GM23338 (cell line): ENCODE data around the gene SMYD3. TPM values are rescaled to one million over a fixed set of nuclear protein-coding genes. Genes with fewer than 3 reads are reported as not detected.

Experiments used
- ATAC-seq: fragments of 200-7000 bp; cut with Tn5 transposase; 3 replicates; pipeline ENCODE4 v1.9.1; 2020
- DNase-seq: peaks from one replicate; pipeline ENCODE4 v3.0.0-alpha.2; 2015; ENCODE audit warnings: low spot score
- H2AFZ ChIP-seq: fragments of 200-600 bp; sonication (generic); 2 replicates; pipeline ENCODE4 v1.8.0; 2016; ENCODE audit warnings: antibody characterized with exemption, mild to moderate bottlenecking, moderate library complexity
- H3F3A ChIP-seq: fragments of 200-600 bp; sonication (generic); replicated peaks from 2 replicates; pipeline ENCODE4 v1.8.0; 2017; ENCODE audit warnings: antibody characterized with exemption, mixed run types, low read depth
- H3K27ac ChIP-seq: fragments of 200-600 bp; sonication (generic); 2 replicates; pipeline ENCODE4 v1.6.1; 2016; ENCODE audit warnings: low read depth
- H3K27me3 ChIP-seq: fragments of 200-600 bp; sonication (generic); 2 replicates; pipeline ENCODE4 v1.8.0; 2016; ENCODE audit warnings: mild to moderate bottlenecking, mixed run types, moderate library complexity; ENCODE audit not compliant: insufficient read depth
- H3K36me3 ChIP-seq: fragments of 200-600 bp; sonication (generic); 2 replicates; pipeline ENCODE4 v1.8.0; 2016; ENCODE audit warnings: mild to moderate bottlenecking; ENCODE audit not compliant: insufficient read depth
- H3K4me1 ChIP-seq: fragments of 200-600 bp; sonication (generic); 2 replicates; pipeline ENCODE4 v1.8.0; 2016; ENCODE audit warnings: mild to moderate bottlenecking, moderate library complexity; ENCODE audit not compliant: insufficient read depth
- H3K4me2 ChIP-seq: fragments of 200-600 bp; sonication (generic); 2 replicates; pipeline ENCODE4 v1.7.1; 2017; ENCODE audit warnings: mixed run types
- H3K4me3 ChIP-seq: fragments of 200-600 bp; sonication (generic); 2 replicates; pipeline ENCODE4 v1.6.1; 2016; ENCODE audit warnings: mixed run types
- H3K79me2 ChIP-seq: fragments of 200-600 bp; sonication (generic); replicated peaks from 2 replicates; pipeline ENCODE4 v1.8.0; 2017; ENCODE audit warnings: mild to moderate bottlenecking; ENCODE audit not compliant: insufficient read depth
- H3K9me2 ChIP-seq: fragments of 200-600 bp; sonication (generic); 2 replicates; pipeline ENCODE4 v1.8.0; 2017; ENCODE audit not compliant: insufficient read depth
- H4K20me1 ChIP-seq: fragments of 200-600 bp; sonication (generic); replicated peaks from 2 replicates; pipeline ENCODE4 v1.8.0; 2017; ENCODE audit warnings: mild to moderate bottlenecking; ENCODE audit not compliant: insufficient read depth
- H3K27ac Mint-ChIP-seq: 2 replicates; pipeline ENCODE4 v1.8.0; 2020; ENCODE audit warnings: inconsistent platforms, mild to moderate bottlenecking, moderate library complexity, mixed read lengths
- H3K27me3 Mint-ChIP-seq: 3 replicates; pipeline ENCODE4 v1.8.0; 2022; ENCODE audit warnings: low read depth, mild to moderate bottlenecking, moderate library complexity, mixed read lengths, inconsistent platforms; ENCODE audit not compliant: insufficient read depth, poor library complexity
- H3K36me3 Mint-ChIP-seq: 3 replicates; pipeline ENCODE4 v1.8.0; 2021; ENCODE audit warnings: low read depth, mild to moderate bottlenecking, inconsistent platforms, moderate library complexity, mixed read lengths
- H3K4me1 Mint-ChIP-seq: 3 replicates; pipeline ENCODE4 v1.8.0; 2020; ENCODE audit warnings: mild to moderate bottlenecking, inconsistent platforms, mixed read lengths
- H3K4me3 Mint-ChIP-seq: 3 replicates; pipeline ENCODE4 v1.8.0; 2021; ENCODE audit warnings: moderate library complexity, mild to moderate bottlenecking, inconsistent platforms, mixed read lengths
- H3K9me3 Mint-ChIP-seq: 3 replicates; pipeline ENCODE4 v1.8.0; 2020; ENCODE audit warnings: moderate library complexity, mild to moderate bottlenecking, inconsistent platforms, mixed read lengths
- CREB1 ChIP-seq: fragments of 250-450 bp; sonication (Bioruptor Pico); IDR thresholded peaks from 2 replicates; pipeline ENCODE4 v1.5.0; 2020; ENCODE audit warnings: low read depth, mild to moderate bottlenecking, moderate library complexity
- EZH2 ChIP-seq: fragments of 200-600 bp; sonication (generic); IDR thresholded peaks from one replicate; pipeline ENCODE4 v1.8.0; 2017; ENCODE audit warnings: antibody characterized with exemption, mild to moderate bottlenecking, low read depth; ENCODE audit not compliant: unreplicated experiment
- EZH2phosphoT487 ChIP-seq: fragments of 200-600 bp; sonication (generic); IDR thresholded peaks from one replicate; pipeline ENCODE4 v1.8.1; 2018; ENCODE audit warnings: antibody characterized with exemption; ENCODE audit not compliant: unreplicated experiment
- JUNB ChIP-seq: IDR thresholded peaks from one replicate; pipeline ENCODE4 v1.6.1; 2016; ENCODE audit warnings: antibody characterized with exemption; ENCODE audit not compliant: unreplicated experiment
- NANOG ChIP-seq: IDR thresholded peaks from 2 replicates; pipeline ENCODE4 v1.6.1; 2016; ENCODE audit warnings: antibody characterized with exemption, borderline replicate concordance
- POLR2AphosphoS5 ChIP-seq: IDR thresholded peaks from 2 replicates; pipeline ENCODE4 v1.6.1; 2016; ENCODE audit warnings: antibody characterized with exemption, low read depth
- STAT1 ChIP-seq: IDR thresholded peaks from one replicate; pipeline ENCODE4 v1.6.1; 2016; ENCODE audit warnings: antibody characterized with exemption; ENCODE audit not compliant: unreplicated experiment
- ZNF114 ChIP-seq: fragments of 250-450 bp; sonication (Bioruptor Pico); IDR thresholded peaks from 2 replicates; pipeline ENCODE4 v1.5.0; 2020; ENCODE audit warnings: mild to moderate bottlenecking, moderate library complexity
- ZNF331 ChIP-seq: fragments of 250-450 bp; sonication (Bioruptor Pico); IDR thresholded peaks from 2 replicates; pipeline ENCODE4 v1.5.0; 2020; ENCODE audit warnings: low read depth, mild to moderate bottlenecking, moderate library complexity
- polyA plus RNA-seq: library from polyadenylated mRNA; unstranded; fragments of >200 nt; fragmentation: Nextera tagmentation; extraction: Ambion mirVana; gene quantifications from 2 replicates; pipeline ENCODE4 v1.2.1, GENCODE V29; 2016
- total RNA-seq: library from RNA; depleted of rRNA; stranded (reverse); fragments of >200 nt; shearing (Covaris generic); gene quantifications from 2 replicates; pipeline ENCODE4 v1.2.3, GENCODE V29; 2014
- TF ChIP-seq, protein P1 (sequence below): fragments of 250-450 bp; sonication (Bioruptor Pico); IDR thresholded peaks from 2 replicates; pipeline ENCODE4 v1.5.0; 2020; ENCODE audit warnings: mild to moderate bottlenecking, moderate library complexity
- TF ChIP-seq, protein P2 (sequence below), 2 experiments: fragments of 200-600 bp in 1 of 2; sonication (generic) in 1 of 2; conservative IDR thresholded peaks; 2 replicates each; pipeline versions ENCODE4 v1.5.1 to v1.6.1; 2016 to 2017; ENCODE audit warnings: antibody characterized with exemption in 2 of 2, low read depth in 2 of 2, mild to moderate bottlenecking in 2 of 2, moderate library complexity in 1 of 2
- TF ChIP-seq, protein P3 (sequence below): IDR thresholded peaks from one replicate; pipeline ENCODE4 v1.6.1; 2018; ENCODE audit warnings: antibody characterized with exemption; ENCODE audit not compliant: unreplicated experiment

SMYD3 gene
- total and polyA plus RNA-seq, 2 experiments from 2014 or later, result 31.8 to 34.4 TPM

DNA sequence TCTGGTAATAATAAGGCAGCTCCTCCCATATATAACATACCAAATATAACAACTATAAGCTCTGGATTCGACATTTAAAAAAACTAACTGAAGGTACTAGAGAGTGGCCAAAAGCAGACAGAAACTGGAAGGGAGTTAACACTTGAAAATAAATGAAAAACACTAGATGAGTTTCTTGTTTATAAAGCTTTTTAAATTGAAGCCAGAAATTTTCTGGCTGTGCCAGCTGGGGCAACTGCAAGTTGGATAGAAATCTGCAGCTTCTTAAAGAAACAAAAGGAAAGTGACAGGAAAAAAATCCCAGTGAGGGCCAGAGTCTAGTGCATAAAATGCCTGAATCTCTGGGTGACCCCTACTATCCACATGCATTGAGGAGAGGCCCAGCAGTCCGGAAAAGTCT lies 432.7 kb downstream of the SMYD3 start (continued):
- TF ChIP-seq, protein P1, sequence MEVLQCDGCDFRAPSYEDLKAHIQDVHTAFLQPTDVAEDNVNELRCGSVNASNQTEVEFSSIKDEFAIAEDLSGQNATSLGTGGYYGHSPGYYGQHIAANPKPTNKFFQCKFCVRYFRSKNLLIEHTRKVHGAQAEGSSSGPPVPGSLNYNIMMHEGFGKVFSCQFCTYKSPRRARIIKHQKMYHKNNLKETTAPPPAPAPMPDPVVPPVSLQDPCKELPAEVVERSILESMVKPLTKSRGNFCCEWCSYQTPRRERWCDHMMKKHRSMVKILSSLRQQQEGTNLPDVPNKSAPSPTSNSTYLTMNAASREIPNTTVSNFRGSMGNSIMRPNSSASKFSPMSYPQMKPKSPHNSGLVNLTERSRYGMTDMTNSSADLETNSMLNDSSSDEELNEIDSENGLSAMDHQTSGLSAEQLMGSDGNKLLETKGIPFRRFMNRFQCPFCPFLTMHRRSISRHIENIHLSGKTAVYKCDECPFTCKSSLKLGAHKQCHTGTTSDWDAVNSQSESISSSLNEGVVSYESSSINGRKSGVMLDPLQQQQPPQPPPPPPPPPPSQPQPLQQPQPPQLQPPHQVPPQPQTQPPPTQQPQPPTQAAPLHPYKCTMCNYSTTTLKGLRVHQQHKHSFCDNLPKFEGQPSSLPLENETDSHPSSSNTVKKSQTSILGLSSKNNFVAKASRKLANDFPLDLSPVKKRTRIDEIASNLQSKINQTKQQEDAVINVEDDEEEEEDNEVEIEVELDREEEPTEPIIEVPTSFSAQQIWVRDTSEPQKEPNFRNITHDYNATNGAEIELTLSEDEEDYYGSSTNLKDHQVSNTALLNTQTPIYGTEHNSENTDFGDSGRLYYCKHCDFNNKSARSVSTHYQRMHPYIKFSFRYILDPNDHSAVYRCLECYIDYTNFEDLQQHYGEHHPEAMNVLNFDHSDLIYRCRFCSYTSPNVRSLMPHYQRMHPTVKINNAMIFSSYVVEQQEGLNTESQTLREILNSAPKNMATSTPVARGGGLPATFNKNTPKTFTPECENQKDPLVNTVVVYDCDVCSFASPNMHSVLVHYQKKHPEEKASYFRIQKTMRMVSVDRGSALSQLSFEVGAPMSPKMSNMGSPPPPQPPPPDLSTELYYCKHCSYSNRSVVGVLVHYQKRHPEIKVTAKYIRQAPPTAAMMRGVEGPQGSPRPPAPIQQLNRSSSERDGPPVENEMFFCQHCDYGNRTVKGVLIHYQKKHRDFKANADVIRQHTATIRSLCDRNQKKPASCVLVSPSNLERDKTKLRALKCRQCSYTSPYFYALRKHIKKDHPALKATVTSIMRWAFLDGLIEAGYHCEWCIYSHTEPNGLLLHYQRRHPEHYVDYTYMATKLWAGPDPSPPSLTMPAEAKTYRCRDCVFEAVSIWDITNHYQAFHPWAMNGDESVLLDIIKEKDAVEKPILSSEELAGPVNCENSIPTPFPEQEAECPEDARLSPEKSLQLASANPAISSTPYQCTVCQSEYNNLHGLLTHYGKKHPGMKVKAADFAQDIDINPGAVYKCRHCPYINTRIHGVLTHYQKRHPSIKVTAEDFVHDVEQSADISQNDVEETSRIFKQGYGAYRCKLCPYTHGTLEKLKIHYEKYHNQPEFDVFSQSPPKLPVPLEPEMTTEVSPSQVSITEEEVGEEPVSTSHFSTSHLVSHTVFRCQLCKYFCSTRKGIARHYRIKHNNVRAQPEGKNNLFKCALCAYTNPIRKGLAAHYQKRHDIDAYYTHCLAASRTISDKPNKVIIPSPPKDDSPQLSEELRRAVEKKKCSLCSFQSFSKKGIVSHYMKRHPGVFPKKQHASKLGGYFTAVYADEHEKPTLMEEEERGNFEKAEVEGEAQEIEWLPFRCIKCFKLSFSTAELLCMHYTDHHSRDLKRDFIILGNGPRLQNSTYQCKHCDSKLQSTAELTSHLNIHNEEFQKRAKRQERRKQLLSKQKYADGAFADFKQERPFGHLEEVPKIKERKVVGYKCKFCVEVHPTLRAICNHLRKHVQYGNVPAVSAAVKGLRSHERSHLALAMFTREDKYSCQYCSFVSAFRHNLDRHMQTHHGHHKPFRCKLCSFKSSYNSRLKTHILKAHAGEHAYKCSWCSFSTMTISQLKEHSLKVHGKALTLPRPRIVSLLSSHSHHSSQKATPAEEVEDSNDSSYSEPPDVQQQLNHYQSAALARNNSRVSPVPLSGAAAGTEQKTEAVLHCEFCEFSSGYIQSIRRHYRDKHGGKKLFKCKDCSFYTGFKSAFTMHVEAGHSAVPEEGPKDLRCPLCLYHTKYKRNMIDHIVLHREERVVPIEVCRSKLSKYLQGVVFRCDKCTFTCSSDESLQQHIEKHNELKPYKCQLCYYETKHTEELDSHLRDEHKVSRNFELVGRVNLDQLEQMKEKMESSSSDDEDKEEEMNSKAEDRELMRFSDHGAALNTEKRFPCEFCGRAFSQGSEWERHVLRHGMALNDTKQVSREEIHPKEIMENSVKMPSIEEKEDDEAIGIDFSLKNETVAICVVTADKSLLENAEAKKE (CRISPR knock-in tag), result no peak
- TF ChIP-seq POLR2AphosphoS5, result no peak
- no peak for TF ChIP-seq ZNF114 (CRISPR knock-in tag)
- TF ChIP-seq ZNF331 (CRISPR knock-in tag), result no peak
- TF ChIP-seq EZH2phosphoT487, result no peak
- TF ChIP-seq NANOG, result no peak
- TF ChIP-seq CREB1 (CRISPR knock-in tag), result no peak

DNA sequence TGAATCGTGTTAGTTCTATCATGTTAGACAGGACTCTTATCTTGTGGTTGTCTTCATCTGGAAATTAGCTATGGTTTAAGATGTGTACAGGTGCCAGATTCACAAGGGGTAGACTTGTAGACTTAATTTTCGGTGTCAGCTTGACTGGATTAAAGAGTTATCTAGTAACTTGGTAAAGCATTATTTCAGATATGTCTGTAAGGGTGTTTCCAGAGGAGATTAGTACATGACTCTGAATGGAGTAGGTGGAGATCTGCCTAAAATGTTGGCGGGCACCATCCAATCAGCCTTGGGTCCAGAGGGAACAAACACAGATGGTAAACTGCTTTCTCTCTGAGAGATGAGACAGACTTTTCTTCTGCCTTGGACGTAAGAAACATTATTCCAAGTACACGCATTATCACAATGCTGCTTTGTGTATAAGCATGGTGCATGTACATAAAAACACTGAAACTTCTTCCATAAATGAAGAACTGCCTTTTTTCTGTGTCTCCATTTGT lies 434.6 kb downstream of the SMYD3 start:
- H3K36me3 ChIP-seq, result no peaks in the 10 kb centered on the region
- no peaks in the 10 kb centered on the region for H4K20me1 ChIP-seq
- H3K27ac Mint-ChIP-seq, result no peak overlapping the region
- H3K4me2 ChIP-seq, result no peak overlapping the region
- no peak overlapping the region for H3K4me3 ChIP-seq
- no peak overlapping the region for H2AFZ ChIP-seq
- no peaks in the 10 kb centered on the region for H3F3A ChIP-seq
- H3K4me3 Mint-ChIP-seq, result no peak overlapping the region
- H3K27me3 Mint-ChIP-seq, result peaks cover 4% of the 10 kb centered on the region
- no peaks in the 10 kb centered on the region for H3K9me2 ChIP-seq
- no peaks in the 10 kb centered on the region for H3K27me3 ChIP-seq
- H3K27ac ChIP-seq, result no peak overlapping the region
- ATAC-seq (no peak), DNase-seq (no peak)
- peaks cover 13% of the 10 kb centered on the region for H3K4me1 ChIP-seq
- no peaks in the 10 kb centered on the region for H3K36me3 Mint-ChIP-seq
- H3K4me1 Mint-ChIP-seq, result peaks cover 60% of the 10 kb centered on the region
- H3K79me2 ChIP-seq, result no peaks in the 10 kb centered on the region
- H3K9me3 Mint-ChIP-seq, result no peaks in the 10 kb centered on the region
- TF ChIP-seq JUNB, result no peak
- TF ChIP-seq ZNF331 (CRISPR knock-in tag), result no peak
- TF ChIP-seq EZH2phosphoT487, result no peak
- no peak for TF ChIP-seq EZH2
- no peak for TF ChIP-seq CREB1 (CRISPR knock-in tag)
- no peak for TF ChIP-seq NANOG
- TF ChIP-seq POLR2AphosphoS5, result no peak
- TF ChIP-seq, protein P2, sequence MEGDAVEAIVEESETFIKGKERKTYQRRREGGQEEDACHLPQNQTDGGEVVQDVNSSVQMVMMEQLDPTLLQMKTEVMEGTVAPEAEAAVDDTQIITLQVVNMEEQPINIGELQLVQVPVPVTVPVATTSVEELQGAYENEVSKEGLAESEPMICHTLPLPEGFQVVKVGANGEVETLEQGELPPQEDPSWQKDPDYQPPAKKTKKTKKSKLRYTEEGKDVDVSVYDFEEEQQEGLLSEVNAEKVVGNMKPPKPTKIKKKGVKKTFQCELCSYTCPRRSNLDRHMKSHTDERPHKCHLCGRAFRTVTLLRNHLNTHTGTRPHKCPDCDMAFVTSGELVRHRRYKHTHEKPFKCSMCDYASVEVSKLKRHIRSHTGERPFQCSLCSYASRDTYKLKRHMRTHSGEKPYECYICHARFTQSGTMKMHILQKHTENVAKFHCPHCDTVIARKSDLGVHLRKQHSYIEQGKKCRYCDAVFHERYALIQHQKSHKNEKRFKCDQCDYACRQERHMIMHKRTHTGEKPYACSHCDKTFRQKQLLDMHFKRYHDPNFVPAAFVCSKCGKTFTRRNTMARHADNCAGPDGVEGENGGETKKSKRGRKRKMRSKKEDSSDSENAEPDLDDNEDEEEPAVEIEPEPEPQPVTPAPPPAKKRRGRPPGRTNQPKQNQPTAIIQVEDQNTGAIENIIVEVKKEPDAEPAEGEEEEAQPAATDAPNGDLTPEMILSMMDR (conservative IDR thresholded peaks at IDR 0.05; ENCODE audit: low read depth in 2 of 2), result no peak
- TF ChIP-seq STAT1, result no peak
- TF ChIP-seq, protein P3, sequence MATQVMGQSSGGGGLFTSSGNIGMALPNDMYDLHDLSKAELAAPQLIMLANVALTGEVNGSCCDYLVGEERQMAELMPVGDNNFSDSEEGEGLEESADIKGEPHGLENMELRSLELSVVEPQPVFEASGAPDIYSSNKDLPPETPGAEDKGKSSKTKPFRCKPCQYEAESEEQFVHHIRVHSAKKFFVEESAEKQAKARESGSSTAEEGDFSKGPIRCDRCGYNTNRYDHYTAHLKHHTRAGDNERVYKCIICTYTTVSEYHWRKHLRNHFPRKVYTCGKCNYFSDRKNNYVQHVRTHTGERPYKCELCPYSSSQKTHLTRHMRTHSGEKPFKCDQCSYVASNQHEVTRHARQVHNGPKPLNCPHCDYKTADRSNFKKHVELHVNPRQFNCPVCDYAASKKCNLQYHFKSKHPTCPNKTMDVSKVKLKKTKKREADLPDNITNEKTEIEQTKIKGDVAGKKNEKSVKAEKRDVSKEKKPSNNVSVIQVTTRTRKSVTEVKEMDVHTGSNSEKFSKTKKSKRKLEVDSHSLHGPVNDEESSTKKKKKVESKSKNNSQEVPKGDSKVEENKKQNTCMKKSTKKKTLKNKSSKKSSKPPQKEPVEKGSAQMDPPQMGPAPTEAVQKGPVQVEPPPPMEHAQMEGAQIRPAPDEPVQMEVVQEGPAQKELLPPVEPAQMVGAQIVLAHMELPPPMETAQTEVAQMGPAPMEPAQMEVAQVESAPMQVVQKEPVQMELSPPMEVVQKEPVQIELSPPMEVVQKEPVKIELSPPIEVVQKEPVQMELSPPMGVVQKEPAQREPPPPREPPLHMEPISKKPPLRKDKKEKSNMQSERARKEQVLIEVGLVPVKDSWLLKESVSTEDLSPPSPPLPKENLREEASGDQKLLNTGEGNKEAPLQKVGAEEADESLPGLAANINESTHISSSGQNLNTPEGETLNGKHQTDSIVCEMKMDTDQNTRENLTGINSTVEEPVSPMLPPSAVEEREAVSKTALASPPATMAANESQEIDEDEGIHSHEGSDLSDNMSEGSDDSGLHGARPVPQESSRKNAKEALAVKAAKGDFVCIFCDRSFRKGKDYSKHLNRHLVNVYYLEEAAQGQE, result no peak
